Right forelimb (tissue), 1 donor: ENCODE measurements around the gene LRRC34.
A peak's percentile ranks its signal among the peaks of the same experiment; 100 is the strongest.

Experiments used
- DNase-seq: peaks from one replicate; pipeline ENCODE4 v3.0.0-alpha.2; 2018

LRRC34 gene

GRCh38 chr3:169812332-169813235, at the start of gene LRRC34, which contains the start of gene LRRIQ4:
Gene LRRC34, minus strand, starts transcription at chr3:169812904. Its CDS starts 356 bp downstream, at chr3:169812548.
Gene LRRIQ4, plus strand, starts transcription at chr3:169812870. Its CDS starts 9,052 bp downstream, at chr3:169821922.
- DNase-seq: peak; percentile 84

- DNase-seq: no peak
These were observed 49.2 kb upstream of the LRRC34 start for GRCh38 chr3:169861871-169862270.

DNA sequence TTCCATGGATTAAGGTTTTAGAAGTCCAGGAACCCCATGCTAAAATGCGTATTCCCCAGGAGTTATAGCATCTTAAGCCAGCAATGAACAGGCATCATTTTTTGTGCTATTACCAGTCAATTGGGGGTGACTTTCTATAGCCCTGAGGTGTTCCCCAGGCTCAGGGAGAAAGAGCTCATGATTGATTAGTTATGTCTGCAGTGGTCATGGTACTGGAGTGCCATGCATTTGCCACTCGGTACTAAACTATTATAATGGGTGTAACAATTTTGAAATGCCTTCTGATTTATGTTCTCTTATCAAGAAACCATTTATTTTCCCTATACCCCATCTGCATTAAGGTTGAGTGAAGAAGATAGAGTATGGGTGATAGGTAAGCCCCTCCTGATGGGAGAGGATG, 45.1 kb upstream of the LRRC34 start:
- DNase-seq: no peak

GRCh38 chr3:169855514-169855913, 42.8 kb upstream of the LRRC34 start:
- no peak for DNase-seq

GRCh38 chr3:169850618-169851017, 37.9 kb upstream of the LRRC34 start:
- DNase-seq: no peak

- no peak for DNase-seq
These were observed 36.0 kb upstream of the LRRC34 start for GRCh38 chr3:169848741-169849140.

DNA sequence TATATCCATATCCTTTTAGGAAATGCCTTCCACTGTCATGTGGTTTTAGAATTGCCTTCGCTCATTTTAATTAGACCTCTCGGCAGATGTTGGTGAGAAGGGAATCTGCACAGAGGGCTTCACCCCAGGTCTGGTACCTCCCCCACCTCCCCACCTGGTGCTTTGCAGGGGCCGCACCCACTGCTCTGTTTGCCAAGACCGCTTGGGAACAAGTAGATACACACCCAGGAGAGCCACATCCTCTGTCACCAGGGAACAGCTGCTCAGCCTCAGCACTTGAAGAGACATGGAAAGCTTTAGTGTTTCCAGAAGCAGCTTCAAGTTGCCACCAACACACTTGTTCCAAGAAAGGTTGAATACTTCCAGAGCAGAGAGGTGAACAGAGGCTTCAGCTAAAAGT, 35.2 kb upstream of the LRRC34 start:
- no peak for DNase-seq

DNA sequence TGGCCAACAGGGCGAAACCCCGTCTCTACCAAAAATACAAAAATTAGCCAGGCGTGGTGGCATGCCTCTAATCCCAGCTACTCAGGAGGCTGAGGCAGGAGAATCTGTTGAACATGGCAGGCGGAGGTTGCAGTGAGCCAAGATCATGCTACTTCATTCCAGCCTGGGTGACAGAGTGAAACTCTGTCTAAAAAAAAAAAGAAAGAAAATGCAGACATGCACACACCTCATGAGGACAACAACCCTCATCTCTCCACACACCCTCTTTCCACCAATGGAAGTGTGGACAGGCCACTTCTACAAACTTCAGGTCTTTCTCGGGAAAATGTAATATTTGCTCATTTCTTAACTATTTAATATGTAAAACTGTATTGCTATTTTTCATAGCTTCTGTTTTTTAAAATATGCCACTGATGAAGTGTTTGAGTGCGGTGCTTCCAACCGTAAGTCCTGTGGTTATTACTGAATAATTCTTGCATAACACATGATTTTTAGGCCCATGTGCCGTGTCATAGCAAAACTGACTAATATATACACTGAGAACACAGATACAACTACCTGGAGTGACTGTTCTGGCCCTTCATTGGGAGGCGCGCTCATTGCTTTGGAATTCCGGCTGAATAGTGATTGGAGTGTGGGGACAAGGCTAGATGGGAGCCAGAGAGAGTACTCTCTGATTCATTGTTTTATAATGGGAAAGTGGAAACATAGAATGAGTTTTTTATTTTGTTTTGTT, 33.9 kb upstream of the LRRC34 start:
- DNase-seq: no peak

DNA sequence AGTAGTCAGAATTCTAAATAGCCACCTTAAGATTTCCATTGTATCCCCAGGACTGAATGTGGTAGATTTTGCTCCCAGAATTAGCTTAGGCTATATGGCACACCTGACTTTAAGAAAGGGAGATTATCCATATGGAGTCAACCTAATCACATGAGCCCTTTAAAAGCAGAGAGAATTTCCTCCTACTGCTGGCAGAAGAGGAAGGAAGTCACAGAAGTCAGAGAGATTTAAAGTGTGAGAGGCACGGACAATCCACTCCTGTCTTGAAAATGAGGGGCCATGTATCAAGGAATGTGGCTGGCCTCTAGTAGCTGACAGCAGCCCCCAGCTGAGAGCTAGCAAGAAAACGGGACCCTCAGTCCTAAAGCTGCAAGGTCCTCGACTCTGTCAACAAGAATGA, 30.3 kb upstream of the LRRC34 start:
- no peak for DNase-seq

GRCh38 chr3:169841171-169841570, 28.5 kb upstream of the LRRC34 start:
- DNase-seq: no peak

GRCh38 chr3:169838511-169839030, 25.9 kb upstream of the LRRC34 start:
- DNase-seq: no peak

GRCh38 chr3:169836942-169837275, 24.2 kb upstream of the LRRC34 start:
- no peak for DNase-seq

GRCh38 chr3:169836078-169836941, 23.6 kb upstream of the LRRC34 start:
- no peak for DNase-seq

GRCh38 chr3:169835533-169835932, 22.8 kb upstream of the LRRC34 start:
- no peak for DNase-seq

DNA sequence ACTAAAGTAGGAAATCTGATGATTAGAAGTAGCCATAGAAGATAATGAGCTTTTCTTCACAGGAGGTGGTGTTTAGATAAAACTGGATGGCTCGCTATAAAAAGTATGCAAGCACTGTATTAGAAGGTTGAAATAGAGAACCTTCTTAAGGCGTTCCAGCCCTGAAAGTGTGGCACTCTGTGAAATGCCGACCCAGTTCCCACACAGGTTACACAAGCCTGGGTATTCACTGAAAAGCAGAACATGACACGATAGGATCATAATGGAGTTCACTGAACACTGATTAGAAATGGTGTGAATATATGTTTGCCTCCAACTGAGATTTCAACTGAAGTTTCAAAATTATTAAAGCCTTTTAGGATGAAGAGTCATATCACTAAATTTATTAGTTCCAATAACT, 15.0 kb upstream of the LRRC34 start:
- DNase-seq: no peak

DNA sequence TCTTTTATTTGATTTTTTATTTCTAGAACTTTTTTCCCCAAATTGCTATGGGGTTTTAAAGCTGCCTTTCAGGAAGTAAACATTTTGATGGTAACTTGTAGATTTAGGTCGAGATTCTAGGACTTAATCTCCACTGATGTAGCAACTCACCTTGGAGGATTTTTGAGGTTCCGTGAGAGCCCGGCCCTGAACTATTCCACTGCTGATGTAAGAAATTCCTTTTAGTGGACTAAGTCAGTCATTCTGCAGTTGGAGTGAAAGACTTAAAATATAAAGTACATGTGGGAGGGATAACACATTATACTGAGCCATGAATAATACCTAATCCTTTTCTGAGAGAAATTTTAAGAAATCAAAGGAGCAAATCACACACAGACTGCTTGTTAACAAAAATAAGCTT, 12.6 kb upstream of the LRRC34 start:
- no peak for DNase-seq

DNA sequence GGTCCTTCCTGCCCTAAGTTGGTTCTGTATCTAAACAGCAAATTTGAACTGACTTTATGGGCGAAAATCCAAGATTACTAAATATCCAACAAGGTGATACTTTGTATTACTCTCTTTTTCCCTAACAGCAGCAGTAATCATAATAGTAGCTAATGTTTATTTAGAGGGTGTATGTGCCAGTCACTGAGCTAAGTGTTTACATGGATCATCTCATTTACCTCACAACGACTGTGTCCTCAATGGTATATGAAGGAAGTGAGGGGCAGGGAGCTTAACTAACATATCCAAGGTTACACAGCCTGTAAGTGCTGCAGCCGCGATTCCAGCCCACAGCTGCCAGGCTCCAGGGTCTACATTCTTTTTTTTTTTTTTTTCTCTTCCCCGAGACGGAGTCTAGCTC, 10.3 kb upstream of the LRRC34 start:
- DNase-seq: no peak

GRCh38 chr3:169822540-169822939, 9.8 kb upstream of the LRRC34 start:
- no peak for DNase-seq

GRCh38 chr3:169822091-169822490, 9.4 kb upstream of the LRRC34 start:
- DNase-seq: no peak

DNA sequence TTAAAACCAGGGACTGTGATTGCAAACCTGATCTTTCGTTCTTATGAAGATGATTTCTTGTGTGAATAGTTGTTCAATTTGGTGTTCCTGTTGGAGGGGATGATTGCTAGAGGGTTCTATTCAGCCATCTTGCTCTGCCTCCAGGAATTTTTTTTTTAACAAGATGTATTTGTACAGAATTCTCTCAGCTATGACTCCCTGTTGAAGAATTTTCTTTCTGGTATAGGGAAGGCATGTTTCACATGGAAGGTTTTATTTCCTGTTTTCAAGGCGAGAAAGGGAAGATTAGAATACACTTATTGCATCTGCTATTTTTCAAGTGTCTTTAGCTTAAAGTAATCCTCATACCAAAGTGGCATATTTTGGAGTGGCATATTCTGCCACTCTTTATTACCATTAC, 5.6 kb upstream of the LRRC34 start:
- no peak for DNase-seq

DNA sequence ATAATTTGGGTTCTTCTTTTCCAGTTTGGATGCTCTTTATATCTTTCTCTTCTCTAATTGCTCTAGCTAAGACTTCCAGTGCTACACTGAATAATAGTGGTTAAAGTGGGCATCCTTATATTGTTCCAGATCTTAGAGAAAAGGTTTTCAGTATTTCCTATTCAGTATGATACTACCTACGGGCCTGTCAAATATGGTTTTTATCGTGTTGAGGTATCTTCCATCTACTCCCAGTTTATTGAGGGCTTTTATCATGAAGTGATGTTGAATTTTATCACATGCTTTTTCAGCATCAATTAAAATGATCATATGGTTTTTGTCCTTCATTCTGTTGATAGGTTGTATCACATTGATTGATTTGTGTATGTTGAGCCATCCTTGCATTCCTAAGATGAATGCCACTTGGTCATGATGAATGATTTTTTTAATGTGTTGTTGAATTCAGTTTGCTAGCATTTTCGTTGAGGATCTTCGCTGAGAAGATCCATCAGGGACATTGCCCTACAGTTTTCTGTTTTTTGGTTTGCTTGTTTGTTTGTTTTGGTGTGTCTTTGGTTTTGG, 3.0 kb upstream of the LRRC34 start:
- DNase-seq: no peak

DNA sequence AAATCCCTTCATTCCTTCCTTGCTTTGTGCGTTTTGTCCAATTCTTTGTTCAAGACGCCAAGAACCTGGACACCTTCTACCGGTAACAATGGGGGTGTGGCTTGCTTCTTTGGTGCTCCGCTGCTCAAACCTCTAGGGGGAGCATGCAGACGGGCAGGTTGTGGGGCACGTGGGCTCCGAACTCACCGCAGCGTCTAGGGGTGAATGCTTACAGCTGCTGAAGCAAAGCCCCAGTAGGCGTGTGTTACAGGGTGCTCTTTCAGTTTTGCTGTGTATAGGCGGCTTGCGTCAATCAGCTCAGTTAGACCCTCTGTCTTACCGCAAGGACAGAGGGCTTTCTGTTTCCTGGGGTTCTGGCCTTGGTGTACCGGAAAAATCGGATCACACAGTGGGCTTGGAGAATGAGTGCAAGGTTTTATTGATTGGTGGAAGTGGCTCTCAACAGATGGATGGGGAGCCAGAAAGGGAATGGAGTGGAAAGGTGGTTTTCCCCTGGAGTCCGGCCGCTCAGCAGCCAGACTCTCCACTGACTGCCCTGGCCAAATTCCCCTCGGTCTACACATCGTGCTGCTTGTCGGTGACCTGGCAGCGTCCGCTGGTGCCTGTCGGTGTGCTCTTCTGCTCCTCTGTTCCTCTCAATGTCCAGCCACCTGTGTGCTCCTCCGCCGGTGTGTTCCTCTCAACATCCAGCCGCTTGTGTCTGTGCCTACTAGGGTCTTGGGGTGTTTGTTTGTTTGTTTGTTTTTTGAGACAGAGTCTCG, 1.2 kb upstream of the LRRC34 start:
- DNase-seq: no peak
